Testis (tissue), 3 donors: ENCODE results near the gene FKBP2. TPM values are rescaled to one million over a fixed set of nuclear protein-coding genes. Genes with fewer than 3 reads are reported as not detected.

Experiments
- DNase-seq: peaks from one replicate; pipeline ENCODE4 v3.0.0-alpha.2; 2019
- H3K27ac ChIP-seq, 2 donors: fragments of 200-600 bp; sonication (generic); one replicate each; pipeline ENCODE4 v1.5.1; 2019
- H3K27me3 ChIP-seq: fragments of 200-600 bp; sonication (generic); one replicate; pipeline ENCODE4 v1.5.1; 2019
- H3K36me3 ChIP-seq: fragments of 200-600 bp; sonication (generic); one replicate; pipeline ENCODE4 v1.5.1; 2017; ENCODE audit warnings: low read depth; ENCODE audit errors: missing control alignments
- H3K4me1 ChIP-seq: fragments of 200-600 bp; sonication (generic); one replicate; pipeline ENCODE4 v1.5.1; 2019
- H3K4me3 ChIP-seq, 2 donors: fragments of 200-600 bp; sonication (generic); one replicate each; pipeline ENCODE4 v1.5.1; 2017 to 2019
- H3K9me3 ChIP-seq: fragments of 200-600 bp; sonication (generic); one replicate; pipeline ENCODE4 v1.5.1; 2017
- POLR2A ChIP-seq: fragments of 450-650 bp; IDR thresholded peaks from one replicate; pipeline ENCODE4 v1.6.1; 2017; ENCODE audit warnings: antibody characterized with exemption, mild to moderate bottlenecking, moderate library complexity
- WGBS, 2 donors: methylation state at CpG; one replicate each; pipeline ENCODE4 v1.1.5; 2018; 5-methylcytosine and 5-hydroxymethylcytosine counted together
- intact Hi-C: fragments of 100-400 bp; cut with DNase I; formaldehyde crosslinking; loops from one replicate; pipeline ENCODE4 v1.15.1; 2023; ENCODE audit warnings: low total_unique reads
- polyA plus RNA-seq: library from polyadenylated mRNA; stranded (reverse); fragments of 350-450 nt; fragmentation: Illumina TruSeq; extraction: RNeasy Lipid Tissue Mini Kit (QIAGEN cat#74804); gene quantifications from one replicate; pipeline ENCODE4 v1.2.3, GENCODE V29; 2014; ENCODE audit warnings: low read depth, low replicate concordance; ENCODE audit not compliant: insufficient read depth
- total RNA-seq, 2 donors: library from RNA; depleted of rRNA; stranded (reverse); fragments of >200 nt; gene quantifications; one replicate each; pipeline ENCODE4 v1.2.3, GENCODE V29; 2016
- TF ChIP-seq, protein P1 (sequence below), 3 experiments: fragments of 450-650 bp in 2 of 3; fragments of 200-600 bp in 1 of 3; sonication (generic) in 1 of 3; IDR thresholded peaks; one replicate each; pipeline ENCODE4 v1.5.1; 2016 to 2019; ENCODE audit warnings: antibody characterized with exemption in 3 of 3, mild to moderate bottlenecking in 2 of 3, moderate library complexity in 1 of 3

The FKBP2 gene
- total and polyA plus RNA-seq, 3 donors from 2014 or later, result 151 to 159 (median 159) TPM

DNA sequence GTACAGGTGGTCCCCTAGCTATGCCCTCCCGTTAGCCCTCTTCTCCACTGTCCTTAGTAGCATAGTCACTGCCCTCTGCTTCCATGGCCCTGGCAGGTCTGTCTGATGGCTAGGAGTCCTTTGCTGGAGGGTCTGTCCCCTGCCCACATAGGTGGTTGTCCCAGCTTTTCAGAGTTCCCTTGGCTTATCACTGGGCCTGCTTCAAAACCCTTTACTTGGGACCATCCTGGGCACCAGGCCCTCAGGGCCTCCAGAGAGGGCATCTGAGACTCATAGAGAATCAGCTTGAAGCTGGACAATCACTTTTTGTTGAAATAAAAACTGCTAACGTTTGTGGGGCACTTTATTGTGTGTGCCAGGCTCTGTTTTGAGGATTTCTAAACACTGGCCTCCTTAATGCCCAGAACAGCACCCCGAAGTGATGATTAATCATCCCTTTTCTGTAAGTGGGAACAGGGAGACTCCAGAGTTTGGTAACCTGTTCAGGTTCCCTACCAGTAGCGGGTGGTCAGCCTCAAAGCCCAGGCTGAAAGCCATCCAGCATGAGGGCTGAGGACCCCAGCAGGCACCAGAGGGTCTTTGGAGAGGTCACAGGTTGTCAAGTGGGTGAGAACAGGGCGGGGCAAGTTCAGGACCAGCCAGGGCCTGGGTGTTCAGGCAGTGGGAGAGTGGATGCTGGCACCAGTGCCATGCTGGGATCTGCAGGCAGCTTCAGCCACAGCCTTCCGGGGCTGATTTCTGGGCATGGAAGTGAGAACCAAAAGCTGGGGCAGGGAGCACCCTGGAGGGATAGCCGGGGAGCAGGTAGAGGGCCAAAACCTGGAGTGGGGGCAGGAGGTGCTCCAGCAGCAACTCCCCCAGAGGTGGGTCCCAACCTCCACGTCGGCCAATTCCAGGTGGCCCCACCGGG lies 49.7 kb downstream of the FKBP2 start:
- Histone ChIP-seq H3K9me3 (no peaks in the 10 kb centered on the region), H3K27ac (no peak overlapping the region), H3K36me3 (no peaks in the 10 kb centered on the region), H3K27me3 (no peaks in the 10 kb centered on the region), H3K4me1 (peaks cover 28% of the 10 kb centered on the region), H3K4me3 (peak overlapping the region in 1 of 2 donors; percentile 38)
- no peak for DNase-seq
- intact Hi-C loops, result loop anchor here (10.0 kb wide), 1 partner anchor 86 kb away; the partner anchor contains the start of gene FERMT3
- TF ChIP-seq, protein P1, sequence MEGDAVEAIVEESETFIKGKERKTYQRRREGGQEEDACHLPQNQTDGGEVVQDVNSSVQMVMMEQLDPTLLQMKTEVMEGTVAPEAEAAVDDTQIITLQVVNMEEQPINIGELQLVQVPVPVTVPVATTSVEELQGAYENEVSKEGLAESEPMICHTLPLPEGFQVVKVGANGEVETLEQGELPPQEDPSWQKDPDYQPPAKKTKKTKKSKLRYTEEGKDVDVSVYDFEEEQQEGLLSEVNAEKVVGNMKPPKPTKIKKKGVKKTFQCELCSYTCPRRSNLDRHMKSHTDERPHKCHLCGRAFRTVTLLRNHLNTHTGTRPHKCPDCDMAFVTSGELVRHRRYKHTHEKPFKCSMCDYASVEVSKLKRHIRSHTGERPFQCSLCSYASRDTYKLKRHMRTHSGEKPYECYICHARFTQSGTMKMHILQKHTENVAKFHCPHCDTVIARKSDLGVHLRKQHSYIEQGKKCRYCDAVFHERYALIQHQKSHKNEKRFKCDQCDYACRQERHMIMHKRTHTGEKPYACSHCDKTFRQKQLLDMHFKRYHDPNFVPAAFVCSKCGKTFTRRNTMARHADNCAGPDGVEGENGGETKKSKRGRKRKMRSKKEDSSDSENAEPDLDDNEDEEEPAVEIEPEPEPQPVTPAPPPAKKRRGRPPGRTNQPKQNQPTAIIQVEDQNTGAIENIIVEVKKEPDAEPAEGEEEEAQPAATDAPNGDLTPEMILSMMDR (IDR thresholded peaks at IDR 0.05), result no peak
- TF ChIP-seq POLR2A, result no peak
- WGBS, 2 donors, result 34 to 52% methylated on average over 7 to 10 of the region's 10 CpGs

DNA sequence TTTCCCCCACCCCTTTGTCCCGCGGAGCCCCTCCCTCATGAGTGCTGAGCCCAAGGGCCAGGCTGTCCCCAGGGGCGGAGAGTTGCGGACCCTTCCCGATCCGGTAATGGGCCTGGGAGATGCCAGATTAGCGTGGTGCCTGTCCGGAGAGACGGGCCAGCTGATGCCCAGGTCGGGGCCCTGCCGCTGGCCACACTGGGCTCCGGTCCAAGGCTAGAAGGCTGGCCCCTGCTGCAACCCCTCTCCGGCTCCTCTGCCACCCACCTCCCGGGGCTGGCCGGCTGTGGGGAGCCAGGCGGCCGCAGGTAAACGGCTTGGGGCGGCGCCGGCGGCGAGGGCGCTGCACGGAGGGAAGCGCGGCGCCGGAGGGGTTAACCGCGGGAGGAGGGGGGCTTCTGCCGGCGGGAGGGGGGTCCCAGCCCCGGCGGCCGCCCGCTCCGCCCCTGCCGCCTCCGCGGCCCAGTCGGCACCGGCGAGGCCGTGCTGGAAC lies 50.4 kb downstream of the FKBP2 start, which contains the start of gene KCNK4:
Gene KCNK4 (plus strand): TSS at position 41 of the 490 bp plus-strand sequence. CDS start 1,717 bp downstream, outside the sequence.
- no peaks in the 10 kb centered on the region for H3K27me3 ChIP-seq
- intact Hi-C loops, result loop anchor here (10.0 kb wide), 1 partner anchor 87 kb away; the partner anchor contains the start of gene FERMT3
- H3K4me1 ChIP-seq, result peaks cover 23% of the 10 kb centered on the region
- TF ChIP-seq, protein P1 (IDR thresholded peaks at IDR 0.05), result no peak
- TF ChIP-seq POLR2A, result no peak
- no peaks in the 10 kb centered on the region for H3K9me3 ChIP-seq
- 3 to 10% methylated on average over 2 to 34 of the region's 45 CpGs for WGBS, 2 donors
- no peak within 1 kb of the TSS for H3K27ac ChIP-seq
- DNase-seq, result no peak
- H3K36me3 ChIP-seq, result no peaks in the 10 kb centered on the region
- H3K4me3 ChIP-seq, result peak within 1 kb of the TSS; percentile 34 to 38

DNA sequence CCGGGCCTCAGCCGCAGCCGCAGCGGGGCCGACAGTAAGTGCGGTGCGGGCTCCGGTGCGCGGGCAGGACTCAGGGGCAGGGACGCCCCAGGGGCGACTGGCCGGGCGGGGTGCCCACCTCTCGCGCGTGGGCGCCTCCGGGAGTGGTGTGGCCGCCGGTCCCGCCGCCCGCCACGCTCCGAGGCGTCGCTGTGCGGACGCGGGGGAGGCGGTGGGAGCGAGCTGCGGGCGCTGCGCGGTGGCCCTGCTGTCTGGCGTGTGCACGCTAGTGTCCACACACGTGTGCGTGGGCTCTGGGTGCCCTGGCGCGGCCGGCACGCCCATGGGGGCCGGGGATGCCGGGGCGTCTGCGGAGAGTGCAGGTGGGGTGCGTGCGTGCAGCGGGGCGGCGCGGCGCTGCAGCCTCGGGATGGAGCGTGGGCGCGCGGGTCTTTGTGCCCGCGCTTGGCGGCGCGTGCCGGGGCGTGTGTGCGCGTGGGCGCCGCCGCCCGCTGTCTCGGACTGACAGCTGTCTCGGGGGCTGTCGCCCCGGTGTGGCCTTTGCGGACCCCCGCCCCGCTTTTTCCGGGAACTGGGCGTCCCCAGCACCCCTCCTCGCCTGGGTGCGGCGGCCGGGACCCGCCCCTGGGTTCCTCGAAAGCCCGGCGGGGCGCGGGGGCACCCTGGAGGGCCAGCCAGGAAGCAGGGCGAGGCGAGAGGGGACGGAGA lies 51.0 kb downstream of the FKBP2 start:
- no peak for TF ChIP-seq POLR2A
- TF ChIP-seq, protein P1 (IDR thresholded peaks at IDR 0.05), result no peak
- Histone ChIP-seq H3K36me3 (no peaks in the 10 kb centered on the region), H3K9me3 (no peaks in the 10 kb centered on the region), H3K4me3 (peak overlapping the region; percentile 34 to 38), H3K27me3 (no peaks in the 10 kb centered on the region), H3K27ac (no peak overlapping the region), H3K4me1 (peaks cover 17% of the 10 kb centered on the region)
- no peak for DNase-seq
- 0 to 1% methylated on average over 3 to 49 of the region's 96 CpGs for WGBS, 2 donors
- intact Hi-C loops, result loop anchor here (10.0 kb wide), 1 partner anchor 87 kb away; the partner anchor contains the start of gene FERMT3

DNA sequence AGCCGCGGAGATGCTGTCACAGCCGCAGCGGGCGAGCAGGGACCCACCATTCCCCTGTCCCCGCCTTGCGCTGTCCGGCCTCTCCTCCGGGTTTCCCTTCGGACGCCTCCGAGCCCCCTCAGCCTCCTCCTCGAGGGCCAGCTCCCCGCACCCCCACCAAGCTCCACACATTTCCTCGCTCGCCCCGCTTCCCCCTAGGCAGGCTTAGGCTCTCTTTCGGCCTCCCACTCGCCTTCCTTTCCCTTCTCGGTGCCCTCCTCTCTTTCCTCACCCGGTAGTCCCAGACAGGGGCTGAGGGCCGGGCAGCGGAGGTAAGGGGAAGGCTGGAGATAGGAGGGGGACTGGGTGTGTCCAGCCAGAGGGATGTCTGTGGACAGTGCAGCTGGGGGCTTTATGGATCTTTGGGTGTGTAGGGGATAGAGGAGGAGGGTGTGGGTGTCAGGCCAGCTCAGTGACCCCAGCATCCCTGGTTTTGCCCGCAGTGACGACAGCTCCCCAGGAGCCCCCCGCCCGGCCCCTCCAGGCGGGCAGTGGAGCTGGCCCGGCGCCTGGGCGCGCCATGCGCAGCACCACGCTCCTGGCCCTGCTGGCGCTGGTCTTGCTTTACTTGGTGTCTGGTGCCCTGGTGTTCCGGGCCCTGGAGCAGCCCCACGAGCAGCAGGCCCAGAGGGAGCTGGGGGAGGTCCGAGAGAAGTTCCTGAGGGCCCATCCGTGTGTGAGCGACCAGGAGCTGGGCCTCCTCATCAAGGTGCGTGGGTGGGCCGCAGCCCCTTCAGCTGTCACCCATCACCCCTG lies 51.8 kb downstream of the FKBP2 start:
- H3K4me1 ChIP-seq, result peaks cover 16% of the 10 kb centered on the region
- no peaks in the 10 kb centered on the region for H3K36me3 ChIP-seq
- no peaks in the 10 kb centered on the region for H3K9me3 ChIP-seq
- 26% methylated on average over 29 to 38 of the region's 42 CpGs for WGBS, 2 donors
- TF ChIP-seq, protein P1 (IDR thresholded peaks at IDR 0.05), result no peak
- TF ChIP-seq POLR2A, result no peak
- DNase-seq, result no peak
- H3K4me3 ChIP-seq, result peak overlapping the region; percentile 34 to 38
- H3K27me3 ChIP-seq, result no peaks in the 10 kb centered on the region
- no peak overlapping the region for H3K27ac ChIP-seq
- intact Hi-C loops, result loop anchor here (10.0 kb wide), 1 partner anchor 88 kb away; the partner anchor contains the start of gene FERMT3
